Forelimb muscle (tissue), 1 donor: ENCODE results near the gene RNF149. TPM values are rescaled to one million over a fixed set of nuclear protein-coding genes. Genes with fewer than 3 reads are reported as not detected.
"Not testable (repeated sequence)": the region's sequence is repeated elsewhere in the genome, so short reads cannot be mapped to it uniquely, and the experiment has no call there.

ENCODE experiments used
- DNase-seq: peaks from one replicate; pipeline ENCODE4 v3.0.0-alpha.2; 2013; ENCODE audit warnings: low read depth
- polyA plus RNA-seq: library from polyadenylated mRNA; unstranded; fragments of 120-200 nt; gene quantifications from one replicate; pipeline ENCODE4 v1.2.1, GENCODE V29; 2013; ENCODE audit not compliant: insufficient read length

RNF149 gene
- polyA plus RNA-seq, 1 donor, result 36.2 TPM

DNA sequence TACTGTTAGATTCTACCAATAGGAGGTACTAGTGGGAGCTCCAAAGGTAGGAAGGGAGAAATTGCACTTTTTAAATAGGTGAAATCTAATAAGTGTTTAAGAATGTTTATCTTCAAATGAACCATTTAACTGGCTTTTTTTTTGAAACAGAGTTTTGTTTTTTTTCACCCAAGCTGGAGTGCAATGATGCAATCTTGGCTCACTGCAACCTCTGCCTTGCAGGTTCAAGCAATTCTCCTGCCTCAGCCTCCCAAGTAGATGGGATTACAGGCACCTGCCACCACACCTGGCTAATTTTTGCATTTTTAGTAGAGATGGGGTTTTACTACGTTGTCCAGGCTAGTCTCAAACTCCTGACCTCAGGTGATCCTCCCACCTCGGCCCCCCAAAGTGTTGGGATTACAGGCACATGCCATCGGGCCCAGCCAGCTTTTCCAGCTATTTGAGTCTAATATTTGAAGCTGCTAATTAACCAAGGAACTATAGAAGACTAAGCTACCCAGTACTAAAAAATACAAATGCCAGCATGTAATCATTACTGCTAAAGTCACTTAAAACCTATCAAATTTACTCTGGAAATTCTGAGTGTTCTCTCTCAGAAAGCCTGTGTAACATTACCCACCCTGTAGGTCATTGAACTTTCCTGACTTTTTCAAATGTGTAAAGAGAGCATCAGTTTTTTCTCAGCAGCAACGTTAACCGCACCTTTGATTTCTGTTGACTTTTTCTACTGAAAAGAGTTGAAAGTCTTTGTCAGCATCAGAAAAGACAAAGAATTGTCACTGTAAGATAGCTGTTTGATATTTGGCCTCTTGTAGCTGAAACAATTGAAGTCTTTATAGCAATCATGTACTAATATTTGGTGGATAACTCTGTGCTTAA, 24.6 kb upstream of the RNF149 start:
- no peak for DNase-seq

DNA sequence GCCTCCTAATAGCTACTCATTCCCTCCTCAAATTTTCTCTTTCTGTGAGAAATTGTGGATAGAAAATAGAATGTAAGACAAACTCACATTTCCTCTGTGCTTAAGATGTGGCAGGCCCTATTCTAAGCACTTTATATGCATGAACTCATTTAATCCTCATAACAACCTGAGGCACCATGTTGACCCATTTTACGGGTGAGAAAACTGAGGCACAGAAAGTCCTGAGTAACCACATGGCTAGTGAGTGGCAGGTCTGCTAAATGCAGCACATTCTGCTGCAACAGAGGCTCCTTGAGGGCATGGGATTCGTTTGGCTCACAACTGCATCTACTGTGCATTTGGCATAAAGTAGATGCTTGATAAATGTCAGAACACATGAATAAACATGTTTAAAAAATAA, 22.7 kb upstream of the RNF149 start:
- no peak for DNase-seq

DNA sequence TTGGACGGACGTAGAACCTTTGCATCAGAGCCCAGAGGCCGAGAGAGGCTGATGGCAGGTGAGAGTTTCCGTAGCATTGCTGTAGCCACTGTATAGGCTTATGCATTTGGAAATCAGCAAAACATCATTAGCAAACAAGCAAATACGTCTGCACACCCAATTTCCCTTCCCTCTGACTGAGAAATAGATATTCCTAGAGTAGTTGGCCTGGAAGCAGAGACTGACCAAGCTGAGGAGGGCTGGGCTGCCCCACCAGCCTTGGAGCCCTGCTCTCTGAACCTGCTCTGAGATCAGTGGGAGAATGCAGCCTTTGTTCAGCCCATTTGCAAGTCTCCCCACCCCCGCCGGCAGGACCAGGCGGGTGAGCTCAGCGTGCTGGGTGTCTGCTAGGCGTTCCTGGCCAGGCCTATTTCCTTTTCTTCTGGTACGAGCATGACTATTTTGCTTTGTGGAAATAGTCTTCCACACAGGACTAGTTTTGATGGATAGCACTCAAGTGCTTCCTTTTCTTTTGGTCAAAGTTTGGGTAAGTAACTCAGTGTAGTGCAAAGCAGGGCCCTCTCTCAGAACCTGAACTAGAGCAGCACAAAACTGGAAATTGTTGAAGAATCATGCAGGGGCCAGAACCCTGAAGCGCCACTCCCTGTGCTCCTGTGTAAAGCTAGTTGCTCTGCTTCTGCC, 21.9 kb upstream of the RNF149 start:
- DNase-seq, result no peak

DNA sequence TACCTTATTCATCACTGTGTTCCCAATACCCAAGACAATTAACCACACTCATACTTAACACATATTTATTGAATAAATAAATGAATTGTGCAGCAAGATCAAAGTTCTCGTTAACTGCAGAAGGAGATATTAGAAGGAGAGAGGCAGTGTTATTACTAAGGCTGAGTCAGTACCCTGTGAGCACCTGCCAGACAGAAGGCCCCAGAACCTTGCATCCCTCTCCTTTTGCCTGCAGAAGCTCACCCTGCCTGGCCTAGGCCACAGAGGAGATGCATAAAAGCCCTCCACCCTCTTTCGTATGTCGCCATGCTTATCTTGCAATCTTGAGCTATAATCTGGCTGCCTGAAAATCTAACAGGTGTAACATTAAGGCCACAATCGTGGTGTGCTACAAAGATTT, 20.5 kb upstream of the RNF149 start:
- DNase-seq, result no peak

DNA sequence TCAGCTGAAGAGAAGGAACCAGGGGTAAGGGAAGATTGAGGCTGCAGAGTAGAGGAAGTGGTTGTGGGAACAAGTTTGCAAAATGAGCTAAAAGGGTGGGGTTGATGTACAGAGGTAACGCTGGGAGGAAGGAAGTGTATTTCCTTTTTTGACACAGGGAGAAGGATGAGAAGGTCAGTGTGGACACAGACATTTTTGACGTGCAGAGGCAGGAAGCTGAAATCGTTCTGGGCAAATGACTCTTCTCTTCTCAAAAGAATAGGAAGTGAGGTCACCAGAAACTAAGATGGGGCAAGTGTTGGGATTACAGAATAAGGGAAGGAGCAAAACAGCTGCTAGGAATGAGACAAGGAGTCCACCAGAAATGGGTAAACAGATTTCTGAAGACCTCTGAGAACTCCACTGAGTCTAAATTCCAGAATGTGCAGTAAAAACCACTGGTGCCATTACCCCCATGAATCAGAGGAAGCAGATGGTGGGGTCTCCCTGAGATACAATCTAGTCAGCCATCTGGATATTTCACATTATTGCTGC, 20.0 kb upstream of the RNF149 start:
- DNase-seq, result no peak

DNA sequence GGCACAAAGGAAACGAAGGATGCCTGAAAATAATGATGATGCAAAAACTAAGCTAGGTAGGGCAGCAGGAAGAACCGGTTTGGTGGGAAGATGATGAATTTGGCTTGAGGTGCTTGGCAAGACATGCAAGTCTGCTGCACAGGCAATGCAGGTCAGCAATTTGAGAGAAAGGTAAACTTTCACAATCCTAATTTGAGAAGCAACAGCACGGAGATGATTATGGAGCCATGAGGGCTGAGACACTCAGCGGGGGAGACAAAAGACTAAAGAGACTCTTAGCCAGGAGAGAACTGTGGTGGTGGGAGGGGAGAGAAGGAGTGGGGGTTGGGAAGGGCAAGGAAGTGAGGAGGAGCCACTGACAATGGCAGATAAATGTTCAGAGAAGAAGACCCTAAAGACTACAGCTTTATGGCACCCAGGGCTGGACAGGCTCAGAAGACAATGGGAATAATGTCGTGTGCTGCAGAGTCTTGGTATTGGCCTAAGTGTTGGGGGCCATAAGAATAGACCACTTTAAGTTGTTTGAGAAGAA, 19.4 kb upstream of the RNF149 start:
- no peak for DNase-seq

DNA sequence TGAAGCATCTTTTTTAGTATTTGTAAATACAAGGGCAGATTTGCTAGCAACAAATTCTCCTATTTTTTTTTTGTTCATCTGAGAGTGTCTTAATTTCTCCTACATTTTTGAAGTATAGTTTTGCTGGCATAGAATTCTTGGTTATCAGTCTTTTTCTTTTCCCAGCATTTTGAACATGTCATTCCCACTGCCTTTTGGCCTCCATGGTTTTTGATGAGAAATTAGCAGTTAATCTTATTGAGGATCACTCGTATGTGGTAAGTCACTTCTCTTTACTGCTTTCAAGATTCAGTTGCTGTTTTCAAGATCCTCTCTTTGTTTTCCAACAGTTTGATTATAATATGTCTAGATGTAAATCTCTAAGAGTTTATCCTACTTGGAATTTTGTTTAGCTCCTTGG, 16.9 kb upstream of the RNF149 start:
- no peak for DNase-seq

DNA sequence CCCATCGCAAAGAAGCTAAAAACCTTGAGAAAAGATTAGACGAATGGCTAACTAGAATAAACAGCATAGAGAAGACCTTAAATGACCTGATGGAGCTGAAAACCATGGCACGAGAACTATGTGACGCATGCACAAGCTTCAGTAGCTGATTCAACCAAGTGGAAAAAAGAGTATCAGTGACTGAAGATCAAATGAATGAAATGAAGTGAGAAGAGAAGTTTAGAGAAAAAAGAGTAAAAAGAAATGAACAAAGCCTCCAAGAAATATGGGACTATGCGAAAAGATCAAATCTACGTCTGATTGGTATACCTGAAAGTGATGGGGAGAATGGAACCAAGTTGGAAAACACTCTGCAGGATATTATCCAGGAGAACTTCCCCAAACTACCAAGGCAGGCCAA, 8.1 kb upstream of the RNF149 start:
- DNase-seq, result not testable (repeated sequence)

DNA sequence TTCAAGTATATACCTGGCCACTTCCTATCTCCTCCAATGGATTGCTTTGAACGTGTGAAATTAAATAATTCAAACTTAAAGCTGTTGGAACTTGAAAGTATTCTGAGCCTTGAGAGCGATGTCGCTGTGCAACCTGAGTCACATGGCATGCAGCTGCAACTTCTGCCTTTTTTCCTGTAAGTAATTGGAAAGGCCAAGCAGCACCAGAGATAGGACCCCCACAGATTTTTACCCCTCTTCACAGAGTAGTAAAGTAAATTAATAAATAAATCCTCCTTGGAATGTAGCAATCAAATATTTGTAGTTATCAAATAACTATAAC, 3.2 kb upstream of the RNF149 start:
- no peak for DNase-seq

DNA sequence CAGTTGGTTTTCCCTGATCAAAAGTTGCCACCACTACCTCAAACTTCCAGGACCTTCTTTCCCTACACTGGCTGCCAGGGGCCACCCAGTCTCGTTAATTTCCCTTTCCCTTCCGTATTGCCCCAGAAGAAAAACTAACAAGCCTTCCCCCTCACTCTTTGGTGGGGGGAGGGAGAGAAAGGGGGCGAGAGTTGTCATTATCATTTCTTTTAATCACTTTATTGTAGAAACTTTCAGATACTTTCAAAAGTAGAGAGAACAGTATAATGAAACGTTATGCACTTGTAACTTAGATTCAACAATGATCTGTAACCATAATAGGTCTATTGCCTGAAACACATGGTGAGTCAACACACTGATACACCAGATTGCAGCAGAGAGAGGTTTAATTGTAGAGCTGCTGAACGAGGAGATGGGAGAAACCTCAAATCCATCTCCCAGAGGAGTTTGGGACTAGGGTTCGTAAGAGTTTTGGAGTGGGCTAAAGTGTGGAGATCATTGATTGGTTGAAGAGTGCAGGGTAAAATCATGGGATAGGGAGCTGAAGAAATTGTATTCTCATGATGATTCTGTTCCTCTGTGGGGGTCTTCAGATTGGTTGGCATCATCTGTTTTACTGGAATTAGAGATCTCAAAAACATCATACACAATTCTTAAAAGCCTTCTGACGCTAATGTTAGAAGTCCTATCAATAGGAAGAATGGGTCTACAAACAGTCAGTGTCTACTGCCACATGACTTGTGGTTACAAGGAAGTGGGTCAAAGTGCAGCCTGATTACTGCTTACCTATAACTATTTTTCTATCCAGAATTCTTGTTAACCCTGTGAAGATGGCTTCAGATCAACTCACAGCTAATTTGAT, 2.6 kb upstream of the RNF149 start:
- DNase-seq, result no peak

DNA sequence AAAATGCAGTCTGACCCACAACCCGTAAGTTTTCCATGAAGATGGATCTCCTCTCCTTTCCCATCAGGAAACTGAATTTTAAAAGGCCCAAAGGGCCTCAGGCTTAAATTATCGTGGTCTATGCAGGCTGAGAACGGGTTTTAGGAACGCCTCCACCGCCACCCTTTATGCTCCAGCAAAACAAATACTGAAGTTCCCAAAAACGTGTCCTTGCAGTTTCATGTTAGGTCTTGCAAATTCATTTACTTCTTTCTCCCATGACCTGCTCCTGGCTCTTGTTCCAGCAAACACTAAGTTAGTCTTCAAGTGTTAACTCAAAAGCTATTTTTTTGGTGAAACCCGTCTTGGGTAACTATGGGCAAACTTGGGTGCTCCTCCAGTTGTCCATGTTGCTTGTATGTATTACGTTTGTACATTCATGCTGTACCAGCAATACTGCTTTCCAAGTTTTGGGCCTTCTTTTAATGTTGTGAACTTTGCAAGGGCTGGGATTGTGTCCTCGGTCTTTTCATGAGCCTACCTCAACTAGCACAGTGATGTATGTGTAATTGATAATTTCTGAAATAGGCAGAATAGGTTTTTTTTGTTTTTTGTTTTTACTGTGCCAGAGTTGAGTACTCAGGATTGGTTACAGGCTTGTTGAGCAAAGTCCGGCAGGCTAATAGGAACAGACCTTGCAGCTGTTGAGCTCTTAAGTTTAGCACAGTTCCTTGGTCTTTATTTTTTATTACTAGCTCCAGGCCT, 1.8 kb upstream of the RNF149 start:
- no peak for DNase-seq

DNA sequence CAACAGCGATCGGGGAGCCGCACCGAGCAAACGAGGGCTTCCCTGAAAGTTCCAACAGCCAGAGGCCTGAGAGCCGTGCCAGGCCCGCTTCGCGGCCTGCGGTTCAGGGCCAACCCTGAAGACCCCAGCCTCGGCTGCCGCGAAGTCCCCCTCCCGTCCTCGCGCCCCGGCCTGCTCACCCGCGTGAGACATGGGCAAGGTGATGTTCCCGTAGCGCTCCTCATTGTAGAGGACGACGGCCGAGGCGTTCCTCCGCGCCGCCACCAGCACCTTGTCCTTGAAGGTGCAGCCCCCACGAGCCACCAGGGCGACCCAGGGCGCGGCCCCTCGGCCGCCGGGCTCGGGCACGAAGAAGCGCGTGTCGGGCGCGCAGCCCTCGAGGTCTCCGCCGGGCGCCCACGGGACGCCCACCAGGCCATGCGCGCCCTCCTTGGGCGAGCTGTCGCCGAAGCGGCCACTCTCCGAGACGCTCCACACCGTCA, 510 bp downstream of the RNF149 start:
- DNase-seq, result no peak

DNA sequence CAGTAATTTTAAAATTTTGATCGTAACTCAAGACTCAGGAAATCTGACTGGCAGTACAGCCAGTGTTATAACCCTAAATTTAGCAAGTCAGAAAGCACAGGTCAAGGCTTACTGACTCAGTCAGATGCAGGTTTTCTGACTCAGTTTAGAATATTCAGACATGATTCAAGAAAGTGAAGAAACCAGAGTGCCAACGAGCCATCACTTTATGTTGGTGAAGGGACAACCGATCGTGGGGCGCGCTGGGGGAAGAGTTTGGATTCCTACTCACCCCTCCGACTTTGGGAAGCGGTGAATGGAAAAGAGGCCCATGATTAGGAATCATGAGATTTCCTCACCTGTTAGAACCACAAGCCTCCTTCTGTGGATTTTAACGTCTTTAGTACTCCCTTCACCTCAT, 998 bp downstream of the RNF149 start:
- DNase-seq, result no peak

DNA sequence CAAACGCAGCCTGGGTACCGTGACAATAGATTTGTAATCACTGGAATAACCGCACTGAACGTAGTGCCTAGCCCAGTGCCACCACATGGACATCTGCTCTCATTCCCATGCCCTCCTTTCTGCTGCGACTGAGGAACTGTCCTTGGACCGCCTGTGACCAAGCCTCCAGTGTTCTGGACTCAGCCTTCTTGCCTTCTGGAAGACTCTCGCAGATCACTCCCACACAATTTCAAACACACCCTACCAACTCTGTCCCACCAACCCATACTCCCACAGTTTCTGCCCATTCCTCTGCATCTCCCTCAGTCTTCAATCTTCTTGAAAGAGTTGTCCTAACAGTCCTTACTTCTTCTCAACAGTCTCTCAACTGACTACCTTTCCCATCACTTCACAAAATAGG, 2.1 kb downstream of the RNF149 start:
- DNase-seq, result no peak

DNA sequence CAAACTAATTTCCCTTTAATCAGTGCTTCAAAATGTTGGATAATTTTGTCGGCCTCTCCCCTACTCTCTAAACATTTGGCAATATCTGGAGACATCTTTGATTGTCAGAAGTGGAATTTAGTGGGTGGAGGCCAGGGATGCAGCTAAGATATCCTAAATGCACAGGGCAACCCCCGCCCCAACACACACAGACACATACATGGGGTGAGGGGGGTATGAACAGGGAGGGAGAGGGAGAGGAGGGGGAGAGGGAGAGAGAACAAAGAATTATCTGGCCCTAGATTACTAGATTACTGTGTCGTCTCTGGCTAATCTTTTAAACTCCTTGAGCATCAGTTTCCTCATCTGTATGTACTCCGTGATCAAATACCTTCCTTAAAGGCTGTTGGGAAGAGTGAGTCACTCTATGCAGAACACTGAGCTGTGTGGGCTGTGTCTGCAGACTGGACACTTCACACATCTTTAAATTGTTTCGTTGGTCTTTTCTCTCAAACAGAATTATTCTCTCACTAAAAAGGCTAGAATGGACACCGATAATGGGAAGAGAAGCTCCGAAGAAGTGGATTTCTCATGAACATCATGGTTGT, 2.9 kb downstream of the RNF149 start:
- DNase-seq, result no peak

DNA sequence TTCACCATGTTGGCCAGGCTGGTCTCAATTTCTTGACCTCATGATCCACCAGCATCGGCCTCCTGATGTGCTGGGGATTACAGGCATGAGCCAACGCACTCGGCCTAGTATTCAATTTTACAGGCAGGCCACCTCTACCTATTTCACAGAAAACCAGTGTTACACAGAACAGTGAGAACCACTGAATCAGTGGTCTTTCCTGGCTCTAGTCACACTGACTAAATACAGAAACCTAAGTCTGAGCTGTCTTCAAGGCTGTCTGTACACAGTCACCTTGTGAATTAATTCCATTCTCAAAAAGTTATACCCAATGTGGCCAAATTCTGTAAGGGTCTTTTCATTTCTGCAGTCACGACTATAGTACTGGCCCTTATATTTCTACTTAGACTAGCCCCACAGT, 3.5 kb downstream of the RNF149 start:
- DNase-seq, result no peak

DNA sequence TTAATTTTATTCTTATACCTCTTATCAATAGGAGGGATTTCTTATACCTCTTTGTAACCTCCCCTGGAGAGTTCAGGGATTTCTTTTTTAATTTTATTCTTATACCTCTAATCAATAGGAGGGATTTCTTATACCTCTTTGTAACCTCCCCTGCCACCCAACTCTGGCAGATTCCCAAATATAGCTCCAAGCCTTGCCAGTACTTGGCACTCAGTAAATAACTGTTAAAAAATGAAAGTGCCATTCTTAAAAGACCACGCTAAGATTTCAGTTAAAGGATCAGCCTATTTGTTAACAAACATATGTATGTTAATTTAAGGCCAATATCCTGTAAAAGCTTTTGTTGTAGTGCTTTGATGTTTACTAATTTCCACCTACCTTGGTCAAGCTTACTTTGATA, 4.8 kb downstream of the RNF149 start:
- no peak for DNase-seq

DNA sequence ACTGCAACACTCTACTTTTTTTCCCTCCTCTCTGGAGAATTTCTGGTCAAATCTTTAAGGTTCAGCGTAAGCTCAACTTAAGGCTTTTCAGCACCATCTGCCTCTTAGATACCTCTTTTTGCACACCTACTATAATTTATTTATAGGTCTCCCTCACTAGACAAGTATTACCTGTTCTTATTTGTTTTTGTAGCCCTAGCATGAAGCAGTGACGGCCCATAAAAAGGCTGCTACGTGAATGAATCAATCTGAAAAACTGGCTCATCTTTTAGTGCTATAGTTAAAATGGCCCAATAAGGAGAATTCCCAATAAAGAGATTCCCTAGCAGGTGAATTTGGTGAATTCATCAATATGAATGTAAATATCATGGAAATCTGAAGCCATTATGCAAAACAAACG, 6.5 kb downstream of the RNF149 start:
- DNase-seq, result no peak

DNA sequence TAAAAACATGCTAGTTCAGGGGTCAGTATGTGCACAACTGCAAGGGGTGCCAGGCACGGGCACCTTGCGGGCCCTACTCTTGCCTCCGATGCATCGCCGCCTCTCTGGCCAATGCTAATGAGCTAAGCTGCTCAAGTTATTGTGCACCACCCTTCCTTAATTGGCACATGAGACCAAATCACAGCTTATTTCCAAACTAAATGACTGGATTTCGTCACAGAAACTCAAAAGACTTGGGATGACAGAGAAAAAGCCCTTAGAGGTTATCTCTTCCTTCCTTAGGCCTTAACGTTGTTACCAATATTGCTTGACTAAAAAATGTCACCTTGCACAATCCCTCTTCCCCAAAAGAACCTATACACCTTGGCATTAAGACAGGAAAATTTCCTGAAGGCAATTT, 7.7 kb downstream of the RNF149 start:
- no peak for DNase-seq

DNA sequence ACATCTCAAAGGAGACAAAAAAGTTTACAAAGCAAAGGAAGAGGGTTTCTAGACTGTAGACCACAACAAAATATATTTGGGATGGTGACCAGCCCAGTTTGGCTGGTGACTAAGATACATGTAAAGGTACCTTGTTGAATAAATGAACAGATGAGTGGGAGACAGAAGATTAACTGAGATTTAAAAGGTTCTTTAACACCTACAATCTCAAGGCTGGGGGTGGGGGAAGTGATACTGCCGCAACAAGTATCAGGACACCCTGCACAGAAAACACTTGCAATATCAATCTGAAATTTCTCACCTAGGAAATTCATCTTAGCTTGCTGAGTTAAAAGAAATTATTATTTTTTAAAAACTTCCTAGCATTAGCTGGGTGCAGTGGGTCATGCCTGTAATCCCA, 8.3 kb downstream of the RNF149 start:
- no peak for DNase-seq

DNA sequence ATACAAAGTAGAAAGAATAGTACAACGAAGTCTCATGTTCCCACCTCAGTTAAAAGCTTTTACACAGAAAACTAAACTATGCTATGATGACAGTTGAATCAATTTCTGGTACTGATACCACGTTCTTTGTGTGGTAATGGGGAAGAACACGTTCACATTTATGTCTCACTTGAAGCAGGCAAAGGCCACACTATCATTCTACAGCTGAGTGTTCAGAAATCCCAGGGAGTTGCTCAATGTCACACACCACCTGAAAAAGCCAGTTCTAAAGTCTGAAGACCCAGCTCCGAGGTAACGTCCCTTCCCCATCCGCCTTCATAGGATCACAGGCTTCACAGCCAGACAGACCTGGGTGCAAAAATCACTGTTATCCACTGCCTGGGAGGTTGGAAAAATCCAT, 8.9 kb downstream of the RNF149 start:
- no peak for DNase-seq
